Vagina (tissue), 2 donors: ENCODE data around the gene TLN1. TPM values are rescaled to one million over a fixed set of nuclear protein-coding genes. Genes with fewer than 3 reads are reported as not detected.

Experiments used
- DNase-seq, 2 donors: peaks; one replicate each; pipeline ENCODE4 v3.0.0-alpha.2; 2017; ENCODE audit errors: extremely low spot score in 2 of 2
- H3K27ac ChIP-seq: fragments of 200-600 bp; sonication (generic); one replicate; pipeline ENCODE4 v1.5.1; 2019
- H3K27me3 ChIP-seq: fragments of 200-600 bp; sonication (generic); one replicate; pipeline ENCODE4 v1.5.1; 2019
- H3K36me3 ChIP-seq, 2 donors: fragments of 200-600 bp; sonication (generic); one replicate each; pipeline ENCODE4 v1.5.1; 2017 to 2019
- H3K4me1 ChIP-seq: fragments of 200-600 bp; sonication (generic); one replicate; pipeline ENCODE4 v1.5.1; 2019
- H3K4me3 ChIP-seq, 2 donors: fragments of 200-600 bp; sonication (generic); 1 replicate in 1 of 2; 2 replicates in 1 of 2; pipeline ENCODE4 v1.5.1; 2016 to 2019
- H3K9me3 ChIP-seq: fragments of 200-600 bp; sonication (generic); one replicate; pipeline ENCODE4 v1.5.1; 2019
- CTCF ChIP-seq, 3 experiments: fragments of 450-650 bp in 2 of 3; fragments of 200-600 bp in 1 of 3; sonication (generic) in 1 of 3; IDR thresholded peaks; one replicate each; pipeline ENCODE4 v1.5.1; 2017 to 2019; ENCODE audit warnings: antibody characterized with exemption in 3 of 3, mild to moderate bottlenecking in 2 of 3, moderate library complexity in 2 of 3
- POLR2A ChIP-seq, 2 donors: fragments of 450-650 bp; IDR thresholded peaks; one replicate each; pipeline ENCODE4 v1.6.1; 2017; ENCODE audit warnings: antibody characterized with exemption in 2 of 2, mild to moderate bottlenecking in 2 of 2, moderate library complexity in 2 of 2
- POLR2AphosphoS5 ChIP-seq, 2 donors: sonication (generic); formaldehyde crosslinking; IDR thresholded peaks; one replicate each; pipeline ENCODE4 v1.9.0; 2017; ENCODE audit warnings: antibody characterized with exemption in 2 of 2, mild to moderate bottlenecking in 2 of 2, low read depth in 1 of 2; ENCODE audit not compliant: insufficient read depth in 1 of 2
- intact Hi-C: fragments of 100-400 bp; cut with DNase I; formaldehyde crosslinking; loops from one replicate; pipeline ENCODE4 v1.15.1; 2023
- total RNA-seq: library from RNA; depleted of rRNA; stranded (reverse); fragments of >200 nt; gene quantifications from one replicate; pipeline ENCODE4 v1.2.3, GENCODE V29; 2016

Gene TLN1
- total RNA-seq, 1 donor from 2014 or later, result 268 TPM

GRCh38 chr9:35667939-35668338, 64.1 kb downstream of the TLN1 start:
- intact Hi-C loops, result no loop called here

GRCh38 chr9:35666549-35666948, 65.4 kb downstream of the TLN1 start:
- no peak overlapping the region for H3K27ac ChIP-seq

More at GRCh38 chr9:35667939-35668338, 64.1 kb downstream of the TLN1 start:
- Histone ChIP-seq H3K4me3 (no peak overlapping the region), H3K27ac (no peak overlapping the region), H3K4me1 (peaks cover 18% of the 10 kb centered on the region), H3K9me3 (no peaks in the 10 kb centered on the region), H3K36me3 (no peaks in the 10 kb centered on the region), H3K27me3 (no peaks in the 10 kb centered on the region)
- TF ChIP-seq POLR2AphosphoS5 (IDR thresholded peaks at IDR 0.05; ENCODE audit: insufficient read depth in 1 of 2, low read depth in 1 of 2) (no peak), POLR2A (IDR thresholded peaks at IDR 0.05) (no peak), CTCF (IDR thresholded peaks at IDR 0.05) (no peak)
- no peak for DNase-seq

GRCh38 chr9:35666045-35666444, 66.0 kb downstream of the TLN1 start:
- H3K27me3 ChIP-seq, result no peaks in the 10 kb centered on the region
- no peak overlapping the region for H3K4me3 ChIP-seq
- intact Hi-C loops, result no loop called here
- H3K4me1 ChIP-seq, result peaks cover 18% of the 10 kb centered on the region
- no peak for DNase-seq
- H3K9me3 ChIP-seq, result no peaks in the 10 kb centered on the region
- H3K36me3 ChIP-seq, result no peaks in the 10 kb centered on the region
- no peak overlapping the region for H3K27ac ChIP-seq
- TF ChIP-seq CTCF (IDR thresholded peaks at IDR 0.05), result no peak
- no peak for TF ChIP-seq POLR2A (IDR thresholded peaks at IDR 0.05)
- no peak for TF ChIP-seq POLR2AphosphoS5 (IDR thresholded peaks at IDR 0.05; ENCODE audit: insufficient read depth in 1 of 2, low read depth in 1 of 2)

More at GRCh38 chr9:35666549-35666948, 65.4 kb downstream of the TLN1 start:
- intact Hi-C loops, result no loop called here
- no peaks in the 10 kb centered on the region for H3K9me3 ChIP-seq
- H3K4me1 ChIP-seq, result peaks cover 18% of the 10 kb centered on the region
- no peaks in the 10 kb centered on the region for H3K27me3 ChIP-seq
- H3K4me3 ChIP-seq, result no peak overlapping the region
- TF ChIP-seq POLR2AphosphoS5 (IDR thresholded peaks at IDR 0.05; ENCODE audit: insufficient read depth in 1 of 2, low read depth in 1 of 2), result no peak
- no peaks in the 10 kb centered on the region for H3K36me3 ChIP-seq
- DNase-seq, result no peak

- DNase-seq, result no peak
- H3K9me3 ChIP-seq, result no peaks in the 10 kb centered on the region
- no peaks in the 10 kb centered on the region for H3K27me3 ChIP-seq
- intact Hi-C loops, result no loop called here
- H3K36me3 ChIP-seq, result peaks cover 0 to 5% of the 10 kb centered on the region in 2 donors
- H3K27ac ChIP-seq, result peak overlapping the region; percentile 67
- peak overlapping the region; percentile 52 to 61 for H3K4me3 ChIP-seq
- TF ChIP-seq POLR2AphosphoS5 (IDR thresholded peaks at IDR 0.05; ENCODE audit: insufficient read depth in 1 of 2, low read depth in 1 of 2) (no peak), CTCF (IDR thresholded peaks at IDR 0.05) (no peak), POLR2A (IDR thresholded peaks at IDR 0.05) (no peak)
- H3K4me1 ChIP-seq, result peaks cover 18% of the 10 kb centered on the region
Observed at GRCh38 chr9:35665471-35665818, 66.5 kb downstream of the TLN1 start.

- H3K4me3 ChIP-seq, result peak within 1 kb of the TSS; percentile 52 to 61
- peaks cover 25% of the 10 kb centered on the region for H3K4me1 ChIP-seq
- no peaks in the 10 kb centered on the region for H3K9me3 ChIP-seq
- no peaks in the 10 kb centered on the region for H3K27me3 ChIP-seq
- no peak for DNase-seq
- peaks cover 0 to 11% of the 10 kb centered on the region in 2 donors for H3K36me3 ChIP-seq
- intact Hi-C loops, result no loop called here
- TF ChIP-seq POLR2AphosphoS5 (IDR thresholded peaks at IDR 0.05; ENCODE audit: insufficient read depth in 1 of 2, low read depth in 1 of 2) (peak; percentile 40 to 60), CTCF (IDR thresholded peaks at IDR 0.05) (no peak)
- H3K27ac ChIP-seq, result peak within 1 kb of the TSS; percentile 67
Observed at GRCh38 chr9:35664531-35665470, 67.2 kb downstream of the TLN1 start, which contains the start of gene ARHGEF39. ARHGEF39 (minus strand) TSS chr9:35665195; CDS start chr9:35665169, 26 bp downstream.
